NCI-H2081 (cell line): ENCODE results near the gene DNAH9.

Experiments
- DNase-seq, 2 experiments: peaks; one replicate each; lab custom pipeline; 2025; lab: John Stamatoyannopoulos, UW

Gene DNAH9

GRCh38 chr17:11598274-11599221 lies at the start of gene DNAH9:
Gene DNAH9, plus strand, starts transcription at chr17:11598470. Its CDS starts 29 bp downstream, at chr17:11598499.
- peak; percentile 56 to 58 for DNase-seq

GRCh38 chr17:11550431-11550830 lies 47.8 kb upstream of the DNAH9 start:
- DNase-seq: no peak

GRCh38 chr17:11551442-11551841 lies 46.8 kb upstream of the DNAH9 start:
- no peak for DNase-seq

GRCh38 chr17:11553135-11553534 lies 45.1 kb upstream of the DNAH9 start:
- no peak for DNase-seq

GRCh38 chr17:11554042-11554441 lies 44.2 kb upstream of the DNAH9 start:
- DNase-seq: no peak

GRCh38 chr17:11554542-11554941 lies 43.7 kb upstream of the DNAH9 start:
- DNase-seq: no peak

- no peak for DNase-seq
These were observed 42.7 kb upstream of the DNAH9 start for GRCh38 chr17:11555530-11555929.

- DNase-seq: no peak
These were observed 40.4 kb upstream of the DNAH9 start for GRCh38 chr17:11557727-11558452.

GRCh38 chr17:11558681-11559234 lies 39.5 kb upstream of the DNAH9 start:
- no peak for DNase-seq

- DNase-seq: no peak
These were observed 38.7 kb upstream of the DNAH9 start for GRCh38 chr17:11559601-11560000.

GRCh38 chr17:11561281-11561680 lies 37.0 kb upstream of the DNAH9 start:
- DNase-seq: no peak

GRCh38 chr17:11561702-11562101 lies 36.6 kb upstream of the DNAH9 start:
- DNase-seq: no peak

GRCh38 chr17:11564589-11565380 lies 33.5 kb upstream of the DNAH9 start:
- DNase-seq: no peak

- no peak for DNase-seq
These were observed 32.7 kb upstream of the DNAH9 start for GRCh38 chr17:11565591-11565990.

- no peak for DNase-seq
These were observed 19.3 kb upstream of the DNAH9 start for GRCh38 chr17:11578998-11579397.

GRCh38 chr17:11580677-11581076 lies 17.6 kb upstream of the DNAH9 start:
- DNase-seq: no peak

GRCh38 chr17:11582217-11582616 lies 16.1 kb upstream of the DNAH9 start:
- DNase-seq: no peak

GRCh38 chr17:11583306-11583992 lies 14.8 kb upstream of the DNAH9 start:
- no peak for DNase-seq

GRCh38 chr17:11589716-11590115 lies 8.6 kb upstream of the DNAH9 start:
- no peak for DNase-seq

GRCh38 chr17:11601661-11602060 lies 3.4 kb downstream of the DNAH9 start:
- no peak for DNase-seq

- DNase-seq: no peak
These were observed 10.1 kb downstream of the DNAH9 start for GRCh38 chr17:11608396-11608795.
